Pons (tissue), 1 donor: ENCODE measurements around the gene HOXC4.

Experiments
- DNase-seq: peaks from one replicate; pipeline ENCODE4 v3.0.0-alpha.2; 2016; ENCODE audit warnings: low spot score

HOXC4 gene

GRCh38 chr12:54029529-54030441 lies 23.9 kb upstream of the HOXC4 start:
- no peak for DNase-seq

DNA sequence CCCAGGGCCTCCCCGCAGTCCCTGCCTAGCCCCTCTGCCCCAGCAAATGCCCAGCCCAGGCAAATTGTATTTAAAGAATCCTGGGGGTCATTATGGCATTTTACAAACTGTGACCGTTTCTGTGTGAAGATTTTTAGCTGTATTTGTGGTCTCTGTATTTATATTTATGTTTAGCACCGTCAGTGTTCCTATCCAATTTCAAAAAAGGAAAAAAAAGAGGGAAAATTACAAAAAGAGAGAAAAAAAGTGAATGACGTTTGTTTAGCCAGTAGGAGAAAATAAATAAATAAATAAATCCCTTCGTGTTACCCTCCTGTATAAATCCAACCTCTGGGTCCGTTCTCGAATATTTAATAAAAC lies 23.2 kb upstream of the HOXC4 start:
- DNase-seq, result no peak

DNA sequence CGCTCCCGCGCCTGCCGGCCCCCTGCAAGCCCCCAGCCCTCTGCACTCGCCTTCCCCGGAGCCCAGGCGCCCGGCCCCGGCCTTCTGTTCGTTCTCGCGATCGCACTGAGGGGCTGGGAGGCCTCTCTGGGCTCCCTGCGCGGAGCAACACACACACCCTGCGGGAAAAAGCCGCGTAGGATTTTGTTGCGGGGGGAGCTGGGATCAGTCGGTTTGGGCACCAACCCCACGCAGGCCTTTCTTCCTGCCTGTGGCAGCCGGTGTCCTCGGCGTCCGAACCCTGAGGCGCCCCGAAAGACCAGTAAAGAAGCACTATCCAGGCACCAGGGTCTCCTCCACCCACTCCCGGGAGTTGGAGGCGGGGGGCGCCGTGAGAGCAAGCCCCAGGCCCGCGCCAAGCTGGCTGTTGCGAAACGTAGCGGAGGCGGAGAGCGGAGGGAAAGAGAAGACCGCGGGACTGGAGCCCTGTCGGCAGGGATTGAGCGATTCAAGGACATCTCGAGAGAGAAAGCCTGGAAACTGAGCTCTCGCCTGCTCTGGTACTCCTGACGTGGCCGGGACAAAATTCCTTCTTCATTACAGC lies 22.7 kb upstream of the HOXC4 start:
- DNase-seq, result no peak

GRCh38 chr12:54031480-54031879 lies 22.2 kb upstream of the HOXC4 start:
- no peak for DNase-seq

GRCh38 chr12:54032086-54032619 lies 21.5 kb upstream of the HOXC4 start:
- no peak for DNase-seq

DNA sequence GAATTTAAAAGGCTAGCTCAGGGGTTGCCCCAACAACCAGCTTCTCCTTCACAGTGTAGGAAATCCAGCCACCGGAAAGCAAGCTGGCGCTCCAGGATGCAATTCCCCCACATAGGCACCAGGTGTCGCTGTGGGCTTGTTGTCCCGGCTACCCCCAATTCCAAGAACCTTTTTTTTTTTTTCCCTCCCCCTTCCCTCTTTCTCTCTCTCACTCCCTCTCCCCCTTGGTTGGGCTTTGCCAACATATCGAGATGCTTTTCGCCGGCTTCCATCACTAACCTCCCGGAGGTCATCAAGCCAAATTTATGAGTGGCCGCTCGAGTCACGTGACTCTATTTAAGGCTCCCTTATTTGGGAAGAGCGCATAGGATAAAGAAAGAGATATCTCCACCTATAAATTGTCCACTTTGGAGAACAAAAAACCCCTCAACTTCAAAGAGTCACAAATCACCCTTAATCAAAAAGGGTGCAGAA lies 21.0 kb upstream of the HOXC4 start, which contains the start of gene HOXC5:
Gene HOXC5 (plus strand): TSS at position 424 of the 474 bp plus-strand sequence. CDS start 73 bp downstream, outside the sequence.
- peak; percentile 54 for DNase-seq

DNA sequence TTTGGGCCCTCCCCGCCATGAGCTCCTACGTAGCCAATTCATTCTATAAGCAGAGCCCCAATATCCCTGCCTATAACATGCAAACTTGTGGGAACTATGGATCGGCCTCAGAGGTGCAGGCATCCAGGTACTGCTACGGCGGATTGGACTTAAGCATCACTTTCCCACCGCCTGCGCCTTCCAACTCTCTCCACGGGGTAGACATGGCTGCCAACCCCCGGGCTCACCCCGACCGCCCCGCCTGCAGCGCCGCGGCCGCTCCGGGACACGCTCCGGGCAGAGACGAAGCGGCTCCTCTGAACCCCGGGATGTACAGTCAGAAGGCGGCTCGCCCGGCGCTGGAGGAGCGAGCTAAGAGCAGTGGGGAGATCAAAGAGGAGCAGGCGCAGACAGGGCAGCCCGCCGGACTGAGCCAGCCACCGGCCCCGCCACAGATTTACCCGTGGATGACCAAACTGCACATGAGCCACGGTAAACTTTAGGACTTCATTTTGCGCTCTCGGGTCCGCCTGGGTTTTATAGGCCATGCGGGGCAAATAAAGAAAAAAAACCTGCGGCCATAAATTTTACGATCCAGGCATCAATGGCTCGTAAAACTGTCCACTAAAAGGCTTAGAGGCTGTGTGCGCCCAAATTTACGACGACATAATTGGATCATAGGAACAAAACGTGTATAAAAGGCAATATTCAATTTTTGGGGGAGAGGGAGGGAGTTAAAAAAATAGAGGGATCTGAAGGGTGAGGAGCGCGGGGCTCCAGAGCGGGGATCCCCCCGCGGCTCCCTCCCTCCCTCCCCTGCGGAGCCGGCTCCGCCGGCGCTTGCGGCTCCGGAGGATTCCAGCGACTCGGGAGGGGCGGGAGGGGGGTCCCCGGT lies 20.3 kb upstream of the HOXC4 start:
- DNase-seq, result no peak

DNA sequence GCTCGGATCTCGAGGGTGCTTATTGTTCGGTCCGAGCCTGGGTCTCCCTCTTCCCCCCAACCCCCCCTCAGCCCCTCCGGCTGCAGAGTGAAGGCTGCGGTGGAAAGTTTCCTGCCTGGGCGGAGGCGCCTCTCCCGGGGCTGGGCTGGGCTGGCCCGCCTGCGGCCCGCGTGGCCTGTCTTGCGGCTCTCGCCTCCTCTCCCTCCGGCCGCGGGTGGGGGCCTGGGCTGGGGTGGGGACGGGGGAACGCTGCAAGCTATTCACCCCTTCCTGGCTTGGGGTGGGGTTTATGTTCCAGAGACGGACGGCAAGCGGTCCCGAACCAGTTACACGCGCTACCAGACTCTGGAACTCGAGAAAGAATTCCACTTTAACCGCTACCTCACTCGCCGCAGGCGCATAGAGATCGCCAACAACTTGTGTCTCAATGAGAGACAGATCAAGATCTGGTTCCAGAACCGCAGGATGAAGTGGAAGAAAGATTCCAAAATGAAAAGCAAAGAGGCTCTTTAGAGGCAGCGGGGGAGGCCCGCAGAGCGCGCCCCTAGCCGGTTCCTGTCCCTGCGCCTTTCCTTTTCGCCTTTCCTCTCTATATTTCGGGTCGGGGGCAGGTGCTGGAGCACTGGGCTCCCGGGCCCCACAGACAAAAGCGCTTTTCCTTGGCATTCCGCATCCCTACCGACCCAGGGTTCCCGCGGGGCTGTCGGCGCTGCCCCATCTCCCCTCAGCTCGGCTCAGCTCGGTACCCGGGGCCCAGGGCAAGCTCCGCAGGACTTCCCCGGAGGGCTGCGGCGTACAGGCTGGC lies 19.5 kb upstream of the HOXC4 start:
- DNase-seq, result no peak

DNA sequence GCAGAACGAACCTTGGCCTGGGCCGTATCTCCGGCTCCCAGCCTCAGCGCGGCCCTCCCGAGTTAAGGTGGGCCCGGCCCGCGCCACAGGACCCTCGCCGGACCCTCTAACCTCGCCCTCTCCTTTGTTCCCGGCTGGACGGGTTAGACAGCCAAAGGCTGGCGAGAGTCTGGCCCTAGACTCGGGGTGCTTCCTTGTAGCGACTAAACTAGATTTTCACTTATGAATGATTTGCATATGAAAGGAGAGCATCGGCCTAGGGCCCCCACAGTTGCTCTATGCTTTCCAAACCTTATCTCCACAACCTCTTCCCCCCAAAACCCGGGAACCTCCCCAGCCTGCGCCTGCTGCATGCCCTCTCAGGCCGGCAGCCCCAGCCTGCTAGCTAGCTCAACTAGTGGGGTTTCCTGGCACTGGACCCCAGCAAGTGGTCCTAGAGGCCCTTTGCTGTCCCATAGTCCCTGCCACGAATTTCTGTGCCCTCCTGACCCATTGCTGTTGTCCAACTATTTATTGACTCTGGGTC lies 18.8 kb upstream of the HOXC4 start:
- no peak for DNase-seq

- no peak for DNase-seq
These were observed 17.9 kb upstream of the HOXC4 start for GRCh38 chr12:54035568-54036264.

- no peak for DNase-seq
These were observed 16.8 kb upstream of the HOXC4 start for GRCh38 chr12:54036620-54037359.

GRCh38 chr12:54037360-54038283 lies 16.0 kb upstream of the HOXC4 start:
- DNase-seq, result no peak

- no peak for DNase-seq
These were observed 15.3 kb upstream of the HOXC4 start for GRCh38 chr12:54038284-54038870.

GRCh38 chr12:54038871-54039414 lies 14.7 kb upstream of the HOXC4 start:
- DNase-seq, result no peak

- DNase-seq, result no peak
These were observed 14.1 kb upstream of the HOXC4 start for GRCh38 chr12:54039417-54040147.

GRCh38 chr12:54040148-54040494 lies 13.5 kb upstream of the HOXC4 start:
- DNase-seq, result no peak

DNA sequence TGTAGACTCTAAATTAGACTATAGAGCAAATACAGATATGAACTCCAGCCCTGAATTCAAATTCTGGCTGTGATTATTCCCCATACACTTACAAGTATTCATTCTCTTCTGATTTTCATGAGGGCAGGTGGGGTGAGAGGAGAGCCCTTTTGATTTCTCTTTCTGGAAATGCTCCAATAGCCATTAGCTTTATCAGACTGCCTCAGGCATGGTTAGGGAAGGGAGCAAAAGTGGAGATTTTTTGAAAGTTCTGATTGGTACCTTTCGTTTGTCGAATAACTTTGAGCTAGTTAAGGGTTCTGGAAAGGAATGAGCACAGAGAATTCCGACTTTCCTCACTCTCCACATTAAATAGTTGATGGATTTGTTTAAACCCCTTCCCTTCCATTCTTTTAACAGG lies 13.0 kb upstream of the HOXC4 start:
- no peak for DNase-seq
